ENCODE results near the gene MME.
"Not testable (repeated sequence)": the region's sequence is repeated elsewhere in the genome, so short reads cannot be mapped to it uniquely, and the experiment has no call there.

Gene MME

DNA sequence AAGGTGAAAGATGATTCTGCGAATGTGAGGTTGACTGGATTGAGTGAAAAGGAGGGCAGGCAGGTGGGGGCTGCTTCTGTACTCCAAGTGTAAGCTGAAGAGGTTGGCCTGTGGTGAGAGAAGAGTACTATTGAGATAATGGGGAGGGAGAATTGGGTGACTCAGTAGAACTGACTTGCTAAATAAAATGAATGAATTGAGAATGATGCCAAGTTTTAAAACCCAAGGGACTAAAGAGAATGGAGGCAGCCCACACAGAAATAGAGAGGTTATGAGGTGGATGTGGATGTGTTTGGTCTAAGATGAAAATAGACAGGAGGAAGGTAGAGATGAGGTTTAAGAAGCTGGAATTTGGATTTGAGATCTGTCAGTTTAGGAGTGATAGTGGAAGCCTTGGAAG lies 5.9 kb downstream of the MME start:
- DNase-seq: no peak

DNA sequence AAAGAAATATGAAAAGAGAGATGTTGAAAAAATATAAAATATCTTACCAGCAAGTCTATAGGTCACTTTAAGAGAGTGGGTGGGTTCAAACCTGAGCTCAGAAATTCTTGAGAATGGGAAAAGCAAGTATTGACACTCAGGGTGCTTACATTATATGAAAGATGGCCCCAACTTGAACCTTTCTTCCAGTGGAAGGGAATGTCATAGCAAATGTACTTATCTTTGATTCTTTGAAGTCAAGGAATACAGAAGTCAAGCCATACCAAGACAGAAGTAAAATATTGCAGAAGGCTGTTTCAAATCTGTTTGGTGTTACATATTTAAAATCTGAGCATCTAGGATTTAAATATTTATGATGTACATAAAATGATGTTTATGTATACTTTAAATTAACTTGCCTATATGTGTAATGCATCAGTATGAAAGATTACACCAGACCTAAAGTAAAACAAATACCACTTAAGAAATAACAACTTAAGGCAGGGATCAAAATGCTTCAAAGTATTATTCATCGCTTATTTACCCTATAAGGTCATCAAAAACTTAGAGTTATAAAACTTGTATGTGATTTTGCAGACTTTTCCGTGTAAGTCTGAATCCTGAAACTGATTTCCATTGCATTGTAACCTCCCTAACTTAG lies 8.7 kb downstream of the MME start:
- DNase-seq: no peak

DNA sequence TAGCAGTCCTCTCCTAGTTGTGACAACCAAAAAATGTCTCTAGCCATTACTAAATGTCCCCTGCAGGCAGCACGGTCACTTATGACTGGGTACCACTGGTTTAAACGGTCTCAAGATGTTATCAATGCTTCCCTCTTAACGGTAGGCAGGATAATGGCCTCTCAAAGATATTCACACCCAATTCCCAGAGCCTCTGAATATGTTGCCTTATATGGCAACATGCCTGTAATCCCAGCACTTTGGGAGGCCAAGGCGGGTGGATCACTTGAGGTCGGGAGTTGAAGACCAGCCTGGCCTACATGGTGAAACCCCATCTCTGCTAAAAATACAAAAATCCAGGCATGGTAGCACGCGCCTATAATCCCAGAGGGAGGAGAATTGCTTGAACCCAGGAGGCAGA lies 9.4 kb downstream of the MME start:
- DNase-seq: no peak

DNA sequence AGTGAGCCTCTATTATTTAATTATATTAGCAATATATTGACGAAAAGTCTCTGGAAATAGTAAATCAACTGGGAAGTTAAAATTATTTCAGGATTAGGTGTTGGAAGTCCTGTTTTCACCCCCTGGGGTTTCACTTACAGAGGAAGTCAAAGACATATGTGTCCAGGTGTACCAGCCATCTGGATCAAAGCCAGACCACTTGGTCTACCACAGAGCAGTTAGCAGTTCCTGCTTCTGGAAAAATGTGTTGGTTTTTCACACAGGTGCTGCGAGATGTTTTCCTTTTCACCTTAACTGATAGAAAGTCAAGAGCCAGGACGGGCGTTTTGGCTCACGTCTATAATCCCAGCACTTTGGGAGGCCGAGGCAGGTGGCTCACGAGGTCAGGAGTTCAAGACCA lies 13.1 kb downstream of the MME start:
- DNase-seq: peak; percentile 23

DNA sequence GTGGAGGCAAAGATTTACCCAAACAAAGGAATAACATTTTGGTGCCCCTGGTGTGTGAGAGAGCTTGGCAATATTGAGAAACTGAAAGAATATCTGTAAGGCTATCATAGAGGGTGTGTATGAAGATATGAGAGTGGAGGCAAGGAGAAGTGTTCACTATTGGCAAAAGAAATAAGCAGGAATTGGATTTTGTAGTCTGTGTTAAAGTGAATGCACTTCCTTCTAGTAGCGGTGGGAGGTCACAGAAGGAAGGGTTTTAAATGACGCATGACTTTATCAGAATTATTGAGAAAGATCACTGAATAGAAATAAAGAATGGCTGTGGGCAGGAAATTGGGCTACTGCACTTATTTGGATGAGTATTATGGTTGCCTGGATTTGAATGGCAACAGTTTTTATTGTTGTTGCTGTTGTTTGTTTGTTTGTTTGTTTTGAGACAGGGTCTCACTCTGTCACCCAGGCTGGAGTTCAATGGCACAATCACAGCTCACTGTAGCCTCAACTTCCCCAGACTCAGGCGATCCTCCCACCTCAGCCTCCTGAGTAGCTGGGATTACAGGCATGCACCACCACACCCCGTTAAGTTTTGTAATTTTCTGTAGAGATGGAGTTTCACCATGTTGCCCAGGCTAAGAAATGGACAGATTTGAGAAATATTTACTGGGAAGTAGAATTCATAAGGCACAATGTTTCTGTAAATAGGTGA lies 16.3 kb downstream of the MME start:
- no peak for DNase-seq

DNA sequence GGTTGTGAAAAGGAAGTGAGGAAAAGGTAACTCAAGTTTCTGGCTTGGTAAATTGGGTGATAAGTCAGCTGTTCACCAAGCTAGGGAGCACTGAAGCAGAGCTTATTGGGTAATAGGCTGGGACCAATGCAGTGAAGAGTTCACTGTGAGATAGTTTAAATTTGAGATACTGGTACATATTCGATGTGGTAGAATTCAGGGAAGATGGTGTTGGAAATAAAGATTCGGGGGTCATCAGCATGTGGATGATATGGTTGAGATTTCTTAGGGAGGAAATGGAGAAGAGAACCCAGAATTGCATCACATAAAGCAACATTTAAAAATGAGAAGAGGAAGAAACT lies 16.9 kb downstream of the MME start:
- DNase-seq: no peak

DNA sequence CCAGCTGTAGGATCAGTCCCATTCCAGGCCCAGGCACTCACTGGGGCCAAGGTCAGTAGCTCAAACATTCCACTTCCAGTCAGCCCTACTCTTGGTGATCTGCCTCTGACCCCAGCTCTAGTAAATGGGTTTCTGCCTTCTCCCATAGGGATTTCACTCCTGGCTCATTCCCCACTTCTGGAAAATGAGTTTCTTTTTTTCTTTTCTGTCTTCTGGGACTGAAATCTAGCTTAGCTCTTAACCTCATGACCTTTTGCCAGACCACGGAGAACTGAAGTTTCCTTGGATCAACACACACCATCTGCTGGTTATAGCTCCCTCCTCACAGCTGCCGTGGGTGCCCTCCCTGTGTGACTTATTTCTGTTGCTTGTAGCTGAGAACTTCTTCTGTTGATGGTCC lies 21.3 kb downstream of the MME start:
- no peak for DNase-seq

DNA sequence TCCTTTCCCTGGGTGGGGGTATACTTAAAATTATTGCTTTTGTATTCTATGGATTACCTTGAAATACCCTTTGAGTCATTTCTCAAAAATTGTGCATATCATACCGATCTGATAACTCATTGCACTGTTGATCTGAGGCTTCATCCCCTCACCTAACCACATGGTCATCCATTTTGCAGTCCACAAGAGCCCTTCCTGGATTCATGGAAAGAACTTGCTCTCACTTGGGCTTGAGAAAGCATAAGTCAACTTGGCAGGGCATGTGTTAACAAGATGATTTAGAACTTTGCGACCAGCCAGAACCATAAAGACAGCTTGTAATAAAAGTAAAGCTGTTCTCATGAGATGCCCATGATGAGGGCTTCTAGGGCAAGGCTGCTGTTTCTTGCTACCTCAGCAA lies 22.2 kb downstream of the MME start:
- DNase-seq: no peak

DNA sequence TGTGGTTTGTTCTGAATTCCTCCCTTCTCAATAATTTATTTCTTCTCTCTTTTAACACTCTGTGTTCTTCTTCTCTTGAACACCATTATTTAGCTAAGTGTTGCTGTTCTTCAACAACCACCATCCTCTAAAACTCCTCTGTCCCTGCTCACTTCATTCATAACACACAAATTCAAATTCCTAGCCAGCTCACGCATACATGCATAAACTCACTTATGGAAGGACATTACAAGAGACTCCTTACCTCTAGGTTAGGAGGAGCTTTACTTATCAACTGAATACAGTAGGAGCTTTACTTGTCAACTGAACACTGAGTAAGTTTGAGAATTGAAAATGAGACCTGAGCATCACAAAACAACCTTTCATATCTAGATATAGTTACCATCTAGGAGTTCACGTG lies 23.6 kb downstream of the MME start:
- no peak for DNase-seq

DNA sequence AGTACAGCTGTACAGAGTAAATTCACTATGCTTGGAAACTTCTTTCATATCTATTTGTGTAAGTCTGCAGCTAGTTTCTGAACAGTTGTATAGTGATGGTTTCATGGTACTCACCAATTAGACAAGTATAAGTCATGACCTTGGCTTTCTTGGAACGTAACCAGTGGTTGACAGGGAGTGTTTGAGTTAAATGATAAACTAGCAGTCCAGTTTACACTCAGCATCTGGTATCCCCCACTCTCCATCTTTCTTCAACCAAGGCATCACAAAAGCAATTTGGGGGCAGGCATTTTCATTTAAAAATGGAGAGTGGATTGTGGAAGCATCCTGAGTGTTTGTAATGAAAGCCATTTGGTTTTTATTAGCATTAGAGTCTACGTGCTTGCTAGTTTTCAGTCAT lies 26.0 kb downstream of the MME start:
- no peak for DNase-seq

DNA sequence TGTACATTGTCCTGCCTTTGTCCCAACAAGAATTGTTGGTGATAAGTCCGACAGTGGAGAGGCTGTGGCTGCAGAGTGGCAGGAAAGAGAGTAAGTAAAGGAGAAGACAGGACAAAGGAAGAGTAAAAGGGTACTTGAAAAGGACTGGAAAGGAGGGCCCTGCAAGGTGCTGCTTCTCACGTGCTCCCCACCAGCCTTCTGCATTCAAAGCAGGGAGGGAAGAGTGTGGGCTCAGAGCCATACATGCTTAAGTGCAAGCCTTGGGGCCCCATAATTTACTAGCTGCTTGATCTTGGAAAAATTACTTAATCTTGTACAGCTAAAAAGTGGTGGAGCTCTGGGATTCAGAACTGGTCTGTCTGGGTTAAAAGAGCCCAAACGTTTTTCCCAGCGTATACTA lies 29.9 kb downstream of the MME start:
- no peak for DNase-seq

DNA sequence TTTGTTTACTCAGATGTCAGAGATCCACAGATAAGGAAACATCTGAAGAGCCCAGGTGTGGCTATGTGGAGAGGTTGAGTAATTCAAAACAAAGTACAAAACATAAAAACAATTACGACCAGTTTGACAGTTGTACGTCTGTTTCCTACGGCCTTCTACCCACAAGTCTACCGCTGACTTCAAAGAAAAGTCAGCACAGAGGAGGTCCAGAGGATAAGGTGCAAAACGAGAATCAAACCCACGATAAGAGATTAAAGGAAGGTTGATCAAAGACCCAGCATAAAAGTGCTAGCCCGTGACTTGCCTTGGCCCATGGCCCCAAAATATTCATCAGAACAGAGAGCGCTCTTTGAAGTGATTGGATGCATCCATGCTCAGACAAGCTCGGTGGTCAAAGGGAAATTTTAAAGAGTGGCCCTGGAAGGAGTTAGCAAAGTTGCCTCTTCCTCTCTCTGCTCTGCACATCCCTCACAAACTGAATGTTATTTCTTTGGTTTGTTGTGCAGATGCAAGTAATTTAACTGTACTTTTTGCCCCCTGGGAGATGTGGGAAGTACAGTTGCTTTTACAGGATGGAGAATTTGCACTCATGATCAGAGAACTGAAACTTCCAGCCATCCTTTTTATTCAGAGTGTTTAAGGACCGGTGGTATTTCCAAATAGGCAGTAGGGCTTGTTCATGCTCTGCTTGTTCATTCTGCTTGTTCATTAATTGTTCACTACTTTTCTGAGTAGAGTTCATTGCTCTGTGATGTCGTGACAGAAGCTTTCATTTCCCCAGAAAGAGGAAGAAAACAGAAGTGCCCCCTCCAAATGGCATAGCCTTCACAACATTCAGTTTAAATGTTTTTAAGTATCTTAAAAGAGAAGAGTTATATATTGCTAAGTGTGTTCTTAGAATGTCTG lies 31.1 kb downstream of the MME start:
- peak; percentile 13 for DNase-seq

DNA sequence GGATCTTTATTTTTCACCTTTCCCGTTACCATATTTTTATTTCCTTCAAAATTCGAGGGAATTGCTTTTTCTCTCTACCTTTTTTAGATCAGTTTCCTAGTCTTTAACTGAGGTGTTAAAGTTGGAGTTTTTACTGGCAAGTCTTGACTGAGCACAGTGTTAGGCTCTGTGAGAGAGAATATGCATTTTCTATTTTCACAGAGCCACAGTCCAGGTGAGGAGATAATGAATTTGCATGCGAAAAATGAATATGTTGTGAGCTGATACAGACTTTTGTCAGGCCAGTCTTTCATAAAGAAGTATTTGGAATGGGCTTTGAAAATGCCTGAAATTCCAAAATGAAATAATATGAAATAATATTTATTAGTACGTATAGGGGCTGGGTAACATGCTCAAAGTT lies 31.9 kb downstream of the MME start:
- no peak for DNase-seq

DNA sequence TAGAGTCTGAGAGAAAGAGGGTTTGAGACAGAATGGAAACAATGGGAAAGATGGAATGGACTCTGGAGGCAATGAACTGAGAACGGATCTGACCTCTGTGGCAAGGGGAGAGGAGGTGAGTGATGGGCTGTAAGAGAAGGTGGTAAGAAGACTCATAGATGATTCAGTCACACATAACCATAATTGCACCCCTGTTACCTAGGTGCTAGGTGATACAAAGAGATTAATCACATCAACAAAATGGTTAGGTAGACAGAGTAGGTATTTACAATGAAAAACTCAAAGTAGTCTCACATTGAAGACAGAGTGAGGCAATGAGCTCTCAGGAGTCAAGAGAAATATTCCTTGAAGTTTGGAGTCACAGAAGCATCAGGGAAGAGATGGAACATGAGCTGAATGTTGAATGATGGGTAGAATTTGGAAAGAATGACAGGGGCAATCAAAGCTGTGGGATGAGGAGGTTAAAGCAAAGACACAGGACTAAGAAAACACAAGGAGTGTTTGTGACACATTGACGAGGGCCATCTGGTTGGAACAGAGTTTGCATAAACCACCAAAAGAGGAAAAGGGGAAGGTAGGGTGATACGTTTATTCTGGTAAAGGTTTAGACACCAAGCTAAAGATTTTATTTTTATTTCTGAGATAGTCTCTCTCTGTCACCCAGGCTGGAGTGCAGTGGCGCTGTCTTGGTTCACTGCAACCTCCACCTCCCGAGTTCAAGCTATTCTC lies 32.7 kb downstream of the MME start:
- DNase-seq: peak; percentile 5

DNA sequence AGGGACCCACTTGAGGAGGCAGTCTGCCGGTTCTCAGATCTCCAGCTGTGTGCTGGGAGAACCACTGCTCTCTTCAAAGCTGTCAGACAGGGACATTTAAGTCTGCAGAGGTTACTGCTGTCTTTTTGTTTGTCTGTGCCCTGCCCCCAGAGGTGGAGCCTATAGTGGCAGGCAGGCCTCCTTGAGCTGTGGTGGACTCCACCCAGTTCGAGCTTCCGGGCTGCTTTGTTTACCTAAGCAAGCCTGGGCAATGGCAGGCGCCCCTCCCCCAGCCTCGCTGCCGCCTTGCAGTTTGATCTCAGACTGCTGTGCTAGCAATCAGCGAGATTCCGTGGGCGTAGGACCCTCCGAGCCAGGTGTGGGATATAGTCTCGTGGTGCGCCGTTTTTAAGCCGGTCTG lies 44.6 kb downstream of the MME start:
- DNase-seq: not testable (repeated sequence)

DNA sequence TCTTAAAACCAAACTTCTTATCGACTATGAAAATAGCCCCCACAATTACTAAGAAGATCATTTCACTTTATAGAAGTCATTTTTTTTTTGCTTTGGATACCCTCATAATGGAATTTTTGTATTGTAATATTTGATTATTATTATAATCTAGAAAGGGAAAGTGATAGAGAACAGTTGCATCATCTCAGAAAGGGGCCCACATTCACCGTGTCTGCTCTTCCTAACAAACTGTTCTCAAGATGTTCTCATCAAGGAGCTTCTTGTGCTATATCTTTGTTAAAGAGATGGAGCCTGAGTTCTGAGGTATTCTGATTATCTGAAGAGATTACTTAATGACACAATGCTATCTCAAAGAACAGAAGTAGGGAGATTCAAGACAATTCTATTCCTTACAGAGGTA lies 49.3 kb downstream of the MME start:
- no peak for DNase-seq

DNA sequence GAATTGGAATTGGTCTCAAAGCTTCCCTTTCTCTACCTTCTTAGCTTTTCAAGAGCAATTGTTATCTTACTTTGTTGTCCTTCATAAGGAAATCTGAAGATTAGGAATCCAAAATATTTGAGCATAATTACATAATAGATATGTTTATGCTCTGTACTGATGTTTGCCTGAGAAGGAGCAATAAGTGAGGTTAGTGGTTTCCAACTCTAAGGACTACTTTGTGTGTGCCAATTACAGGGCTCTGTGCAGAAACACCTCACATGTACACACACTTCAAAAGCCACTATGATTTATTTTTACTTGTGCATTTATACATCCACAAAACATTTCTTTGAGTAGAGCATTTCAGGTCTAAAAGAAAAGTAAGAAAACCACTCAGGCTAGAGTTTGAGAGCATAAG lies 49.9 kb downstream of the MME start:
- DNase-seq: no peak

DNA sequence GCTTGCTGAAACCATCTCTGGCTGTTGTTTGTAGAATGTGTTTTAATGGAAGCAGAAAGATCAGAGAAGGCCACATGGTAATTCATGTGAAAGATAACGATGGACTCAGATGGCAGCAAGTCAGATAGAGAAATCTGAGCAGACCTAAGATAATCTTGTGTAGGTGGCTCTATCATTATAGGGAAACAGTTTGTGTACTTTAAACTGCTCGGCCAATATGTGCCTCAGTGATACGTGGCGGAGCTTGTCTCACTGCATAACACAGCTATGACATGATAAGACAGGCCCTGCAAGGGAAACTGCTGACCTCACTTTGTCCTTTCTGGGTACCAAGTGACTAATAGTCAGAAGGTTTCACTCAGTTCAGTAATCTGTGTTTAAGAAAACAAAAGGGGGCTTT lies 51.0 kb downstream of the MME start:
- DNase-seq: peak; percentile 28

DNA sequence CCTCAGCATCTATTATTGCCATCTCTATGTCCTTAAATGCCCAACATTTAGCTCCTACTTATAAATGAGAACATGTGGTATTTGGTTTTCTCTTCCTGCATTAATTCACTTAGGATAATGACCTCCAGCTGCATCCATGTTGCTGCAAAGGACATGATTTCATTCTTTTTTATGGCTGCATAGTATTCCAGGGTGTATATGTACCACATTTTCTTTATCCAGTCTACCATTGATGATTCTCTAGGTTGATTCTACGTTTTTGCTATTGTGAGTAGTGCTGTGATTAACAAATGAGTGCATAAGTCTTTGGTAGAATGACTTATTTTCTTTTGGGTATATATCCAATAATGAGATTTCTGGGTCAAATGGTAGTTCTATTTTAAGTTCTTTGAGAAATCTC lies 54.2 kb downstream of the MME start:
- DNase-seq: not testable (repeated sequence)

DNA sequence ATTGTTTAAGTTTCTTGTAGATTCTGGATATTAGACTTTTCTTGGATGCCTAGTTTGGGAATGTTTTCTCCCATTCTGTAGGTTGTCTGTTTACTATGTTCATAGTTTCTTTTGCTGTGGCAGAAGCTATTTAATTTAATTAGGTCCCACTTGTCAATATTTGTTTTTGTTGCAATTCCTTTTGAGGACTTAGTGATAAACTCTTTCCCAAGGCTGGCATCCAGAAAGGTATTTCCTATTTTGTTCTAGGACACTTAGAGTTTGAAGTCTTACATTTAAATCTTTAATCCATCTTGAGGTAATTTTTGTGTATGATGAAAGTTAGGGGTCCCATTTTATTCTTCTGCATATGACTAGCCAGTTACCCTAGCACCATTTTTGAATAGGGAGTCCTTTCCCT lies 54.9 kb downstream of the MME start:
- no peak for DNase-seq

DNA sequence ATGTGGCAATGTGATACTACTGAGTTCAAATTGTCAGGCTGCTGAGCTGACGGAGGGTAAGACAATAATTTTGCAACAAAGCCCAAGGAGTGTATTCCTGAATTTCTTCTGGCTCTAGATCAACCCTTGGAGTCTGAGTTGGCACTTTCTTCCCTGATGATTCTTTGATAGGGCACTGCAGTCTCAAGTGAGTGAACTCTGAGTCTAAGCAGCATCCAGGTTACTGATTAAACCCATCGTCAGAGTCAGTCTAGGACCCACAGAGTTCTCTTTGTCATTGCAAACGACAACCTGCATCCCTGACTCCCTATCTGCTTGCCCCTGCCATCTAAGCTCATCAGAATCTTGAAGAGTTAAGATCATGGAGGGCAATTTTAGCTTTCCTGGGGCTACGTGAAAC lies 58.6 kb downstream of the MME start:
- DNase-seq: no peak

DNA sequence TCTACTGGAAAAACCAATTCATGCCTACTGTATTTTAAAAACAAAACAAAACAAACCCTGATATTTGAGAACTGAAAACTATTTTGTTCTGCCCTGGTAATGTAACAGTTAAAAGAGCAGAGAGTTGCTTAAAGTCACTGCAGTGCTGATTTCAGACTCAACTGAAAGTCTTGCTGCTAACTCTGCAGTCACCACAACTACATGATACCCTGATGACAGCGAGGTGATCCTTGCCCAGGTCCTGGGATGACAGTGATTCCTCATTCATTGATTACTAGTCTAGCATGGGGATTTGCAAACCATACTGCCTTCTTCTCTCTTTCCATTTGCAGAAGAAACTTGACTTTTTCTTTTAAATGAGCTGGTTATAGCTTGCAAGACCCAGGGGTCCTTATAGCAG lies 67.5 kb downstream of the MME start:
- DNase-seq: no peak

DNA sequence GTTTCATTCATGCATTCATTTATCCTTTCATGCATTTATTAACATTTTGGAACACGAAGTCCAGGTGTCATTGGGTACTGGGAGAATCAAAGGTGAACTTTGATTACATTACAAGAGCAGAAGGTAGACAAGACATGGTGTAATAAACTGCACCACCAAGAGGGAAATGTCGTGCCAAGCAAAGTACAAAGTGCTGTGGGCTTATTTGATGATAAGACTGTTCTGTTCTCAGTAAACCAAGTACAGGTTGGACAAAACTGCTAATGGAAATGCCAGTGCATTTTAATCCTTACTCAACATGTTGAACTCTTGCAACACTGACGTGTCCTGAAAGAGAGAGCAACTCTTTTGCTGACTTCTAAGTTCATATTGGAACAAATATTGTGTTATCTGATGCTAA lies 69.4 kb downstream of the MME start:
- DNase-seq: no peak
